K562 (cell line): Measurements from ENCODE around the gene KDM5A. TPM values are rescaled to one million over a fixed set of nuclear protein-coding genes. Genes with fewer than 3 reads are reported as not detected.

ENCODE experiments used
- ATAC-seq: fragments of 200-7000 bp; cut with Tn5 transposase; 3 replicates; pipeline ENCODE4 v1.9.1; 2020; ENCODE audit warnings: moderate library complexity
- BruUV-seq: library from RNA; stranded (reverse); fragments of 400-500 nt; replicated peaks from 2 replicates; lab custom pipeline; 2021; lab: Mats Ljungman, UMichigan
- CTCF ChIA-PET: fragments of 300-600 bp; formaldehyde crosslinking; extraction: SDS; loops from one replicate; lab custom pipeline; 2021; ENCODE audit warnings: low intra/inter-chr PET ratio; lab: Yijun Ruan, JAX
- POLR2A ChIA-PET: fragments of 300-600, 350-650 bp; sonication (Branson Sonifier 250); formaldehyde crosslinking; extraction: SDS; loops from one replicate; lab custom pipeline; 2021; ENCODE audit warnings: antibody characterized with exemption, inconsistent platforms; lab: Yijun Ruan, JAX
- DNase-seq, 4 experiments: peaks; one replicate each; pipeline versions ENCODE4 v3.0.0 to v3.0.0-alpha.2; 2011 to 2018; ENCODE audit warnings: low spot score in 3 of 4, mixed read lengths in 3 of 4; ENCODE audit errors: extremely low read depth in 1 of 4
- FAIRE-seq: peaks from 2 replicates; lab custom pipeline; 2011; peaks lifted over from hg19 to GRCh38; lab: Jason Lieb, UNC
- H2AFZ ChIP-seq: 2 replicates; pipeline ENCODE4 v1.6.0; 2011; ENCODE audit warnings: low read depth, low read length, control low read depth, inconsistent platforms
- H3K27ac ChIP-seq: fragments of 200-600 bp; 3 replicates; pipeline ENCODE4 v1.8.0; 2011; ENCODE audit warnings: low read depth, mild to moderate bottlenecking, control low read depth, inconsistent platforms, low read length, moderate library complexity, mixed read lengths; ENCODE audit errors: extremely low read depth
- H3K27me3 ChIP-seq, 2 experiments: fragments of 300-600 bp in 1 of 2; 2 replicates in 1 of 2; 3 replicates in 1 of 2; pipeline versions ENCODE4 v1.6.0 to v1.8.0; 2011; ENCODE audit warnings: inconsistent platforms in 2 of 2, low read length in 2 of 2, mild to moderate bottlenecking in 1 of 2, mixed read lengths in 1 of 2, moderate library complexity in 1 of 2; ENCODE audit not compliant: control insufficient read depth in 2 of 2, insufficient read depth in 2 of 2
- H3K36me3 ChIP-seq: fragments of 300-600 bp; 3 replicates; pipeline ENCODE4 v1.8.0; 2011; ENCODE audit warnings: mild to moderate bottlenecking, low read length, inconsistent platforms; ENCODE audit not compliant: control insufficient read depth, insufficient read depth
- H3K4me1 ChIP-seq, 2 experiments: fragments of 200-600 bp in 1 of 2; replicated peaks in 1 of 2; 2 replicates in 1 of 2; 3 replicates in 1 of 2; pipeline versions ENCODE4 v1.5.1 to v1.8.0; 2011; ENCODE audit warnings: inconsistent platforms in 2 of 2, low read length in 2 of 2, mild to moderate bottlenecking in 1 of 2, mixed read lengths in 1 of 2, moderate library complexity in 1 of 2; ENCODE audit not compliant: control insufficient read depth in 2 of 2, insufficient read depth in 2 of 2
- H3K4me2 ChIP-seq: 2 replicates; pipeline ENCODE4 v1.6.1; 2011; ENCODE audit warnings: low read length, control low read depth, inconsistent platforms, mixed read lengths; ENCODE audit not compliant: insufficient read depth
- H3K4me3 ChIP-seq: fragments of 200-600 bp; sonication (generic), shearing (Covaris generic); 2 replicates; pipeline ENCODE4 v1.5.1; 2016; ENCODE audit warnings: control low read depth, inconsistent platforms
- H3K79me2 ChIP-seq: fragments of 200-600 bp; 3 replicates; pipeline ENCODE4 v1.8.0; 2011; ENCODE audit warnings: low read length, inconsistent platforms; ENCODE audit not compliant: control insufficient read depth, insufficient read depth
- H3K9ac ChIP-seq, 2 experiments: 2 replicates each; pipeline versions ENCODE4 v1.6.0 to v1.6.1; 2011; ENCODE audit warnings: low read depth in 2 of 2, low read length in 2 of 2, control low read depth in 1 of 2, inconsistent platforms in 1 of 2, mild to moderate bottlenecking in 1 of 2, mixed read lengths in 1 of 2; ENCODE audit not compliant: insufficient read depth in 1 of 2
- H3K9me1 ChIP-seq: one replicate; pipeline ENCODE4 v1.6.0; 2011; ENCODE audit warnings: inconsistent platforms, mild to moderate bottlenecking, low read length, moderate library complexity; ENCODE audit not compliant: control insufficient read depth, insufficient read depth
- H3K9me3 ChIP-seq: replicated peaks from 2 replicates; pipeline ENCODE4 v1.5.1; 2011; ENCODE audit warnings: low read depth, low read length, inconsistent platforms; ENCODE audit not compliant: control insufficient read depth, insufficient read depth
- H4K20me1 ChIP-seq: replicated peaks from 2 replicates; pipeline ENCODE4 v1.6.1; 2011; ENCODE audit warnings: low read length, inconsistent platforms, mixed read lengths; ENCODE audit not compliant: control insufficient read depth, insufficient read depth
- ARID1B ChIP-seq: fragments of 450-650 bp; IDR thresholded peaks from 2 replicates; pipeline ENCODE4 v1.6.1; 2016; ENCODE audit warnings: antibody characterized with exemption, mild to moderate bottlenecking, inconsistent platforms
- FOXJ2 ChIP-seq: fragments of 200-800 bp; sonication (Bioruptor generic); IDR thresholded peaks from 2 replicates; pipeline ENCODE4 v1.6.1; 2016; ENCODE audit warnings: missing genetic modification characterization, missing compliant biosample characterization
- FOXJ3 ChIP-seq: sonication (generic); formaldehyde crosslinking; IDR thresholded peaks from 2 replicates; pipeline ENCODE4 v1.4.0; 2020; ENCODE audit warnings: mild to moderate bottlenecking, missing genetic modification reagents
- HOMEZ ChIP-seq: fragments of 250-450 bp; sonication (Bioruptor Pico); IDR thresholded peaks from 2 replicates; pipeline ENCODE4 v1.4.0; 2020; ENCODE audit warnings: mild to moderate bottlenecking, moderate library complexity
- JUN ChIP-seq, 2 experiments: sonication (generic) in 1 of 2; formaldehyde crosslinking in 1 of 2; IDR thresholded peaks; 2 replicates each; pipeline versions ENCODE4 v1.6.1 to v1.8.0; 2012 to 2022; ENCODE audit warnings: borderline replicate concordance in 2 of 2, mild to moderate bottlenecking in 2 of 2, improper control_type of control experiment in 1 of 2, low read depth in 1 of 2, low read length in 1 of 2, missing genetic modification reagents in 1 of 2
- LEF1 ChIP-seq: fragments of 450-650 bp; IDR thresholded peaks from 2 replicates; pipeline ENCODE4 v1.6.1; 2016; ENCODE audit warnings: mild to moderate bottlenecking
- MCM5 ChIP-seq: fragments of 450-650 bp; IDR thresholded peaks from 2 replicates; pipeline ENCODE4 v1.6.1; 2016; ENCODE audit warnings: low read depth
- MYBL2 ChIP-seq, 2 experiments: fragments of 450-650 bp in 1 of 2; sonication (generic) in 1 of 2; formaldehyde crosslinking in 1 of 2; IDR thresholded peaks; 2 replicates each; pipeline versions ENCODE4 v1.6.1 to v1.8.1; 2017 to 2022; ENCODE audit warnings: borderline replicate concordance in 1 of 2, inconsistent platforms in 1 of 2, low read depth in 1 of 2, mild to moderate bottlenecking in 1 of 2, missing genetic modification reagents in 1 of 2, moderate library complexity in 1 of 2
- NELFE ChIP-seq: IDR thresholded peaks from 2 replicates; pipeline ENCODE4 v1.6.1; 2011; ENCODE audit warnings: mild to moderate bottlenecking; ENCODE audit not compliant: insufficient read depth, insufficient read length
- NFXL1 ChIP-seq: fragments of 450-650 bp; formaldehyde crosslinking; IDR thresholded peaks from 2 replicates; pipeline ENCODE4 v1.4.0; 2021; ENCODE audit warnings: mild to moderate bottlenecking
- RBBP5 ChIP-seq: fragments of 200-600 bp; sonication (generic); IDR thresholded peaks from 2 replicates; pipeline ENCODE4 v1.6.1; 2012; ENCODE audit warnings: borderline replicate concordance, mild to moderate bottlenecking, low read length, control low read depth, inconsistent platforms; ENCODE audit not compliant: insufficient read depth, poor library complexity, severe bottlenecking
- RBM22 ChIP-seq: fragments of 200-400 bp; formaldehyde crosslinking; IDR thresholded peaks from 2 replicates; pipeline ENCODE4 v1.6.1; 2018; ENCODE audit warnings: low read length, low read depth; ENCODE audit not compliant: poor library complexity, severe bottlenecking
- SLC30A9 ChIP-seq: fragments of 250-450 bp; sonication (Bioruptor Pico); IDR thresholded peaks from 2 replicates; pipeline ENCODE4 v1.8.0; 2022; ENCODE audit warnings: mild to moderate bottlenecking, moderate library complexity
- SMC3 ChIP-seq: conservative IDR thresholded peaks from 2 replicates; pipeline ENCODE4 v1.6.1; 2011; ENCODE audit warnings: low read depth, low read length, improper control_type of control experiment; ENCODE audit not compliant: insufficient read depth
- SPI1 ChIP-seq: IDR thresholded peaks from 2 replicates; pipeline ENCODE4 v1.6.1; 2011; ENCODE audit warnings: low read depth, low read length, control low read depth, borderline replicate concordance
- WGBS: fragments of 100-300 bp; shearing (Covaris generic); methylation state at CpG from one replicate; pipeline ENCODE4 v1.1.6; 2016; ENCODE audit warnings: low coverage, mixed read lengths; ENCODE audit not compliant: insufficient coverage; ENCODE audit errors: missing lambda C conversion rate; 5-methylcytosine and 5-hydroxymethylcytosine counted together
- in situ Hi-C: fragments of 300-500 bp; cut with MboI; formaldehyde crosslinking; loops from 4 replicates; pipeline ENCODE4 v1.15.0; 2018; ENCODE audit warnings: inconsistent platforms, mixed read lengths
- intact Hi-C: fragments of 100-400 bp; cut with micrococcal nuclease; formaldehyde crosslinking; loops from 2 replicates; pipeline ENCODE4 v1.14.2; 2022
- polyA plus RNA-seq, 8 experiments: library from polyadenylated mRNA; depleted of rRNA in 4 of 8; stranded (reverse) in 5 of 8; unstranded in 3 of 8; fragments of >200 nt; fragmentation: Nextera tagmentation in 2 of 8; fragmentation: Illumina TruSeq in 1 of 8; extraction: Ambion mirVana in 2 of 8; extraction: Trizol in 1 of 8; gene quantifications; 2 replicates each; pipeline versions ENCODE4 v1.2.1 to v1.2.3, GENCODE V29; 2011 to 2014; ENCODE audit warnings: inconsistent platforms in 1 of 8, missing spikeins in 1 of 8
- total RNA-seq, 7 experiments: library from RNA; depleted of rRNA in 6 of 7; stranded (reverse); fragments of >200 nt in 6 of 7; fragmentation: Illumina TruSeq in 2 of 7; extraction: Trizol in 2 of 7; gene quantifications; 2 replicates each; pipeline versions ENCODE4 v1.2.1 to v1.2.3, GENCODE V29; 2011 to 2021; ENCODE audit warnings: low replicate concordance in 1 of 7

KDM5A gene
- total and polyA plus RNA-seq, 9 of the 15 experiments (the other 6 are each of a cell fraction or from before 2014, with no cell fraction given) = 5.5 to 35.1 (median 13.1) TPM

GRCh38 chr12:242496-242895, 146.6 kb downstream of the KDM5A start:
- no TSS peak for BruUV-seq
- Histone ChIP-seq H3K4me1 (no peaks in the 10 kb centered on the region), H3K4me2 (no peak overlapping the region), H3K4me3 (no peak overlapping the region), H3K9me1 (no peaks in the 10 kb centered on the region), H2AFZ (no peak overlapping the region), H3K79me2 (no peaks in the 10 kb centered on the region), H3K27ac (no peak overlapping the region), H3K9me3 (no peaks in the 10 kb centered on the region), H3K9ac (no peak overlapping the region), H3K36me3 (no peaks in the 10 kb centered on the region), H3K27me3 (peaks cover 8 to 26% of the 10 kb centered on the region in 2 experiments; a peak in 4 of 5 replicates), H4K20me1 (no peaks in the 10 kb centered on the region)
- in situ Hi-C loops = no loop called here
- TF ChIP-seq SLC30A9 (CRISPR knock-in tag) = no peak
- no peak for TF ChIP-seq JUN (IDR thresholded peaks at IDR 0.05; ENCODE audit: borderline replicate concordance, low read depth, low read length)
- no peak for TF ChIP-seq JUN (CRISPR knock-in tag; IDR thresholded peaks at IDR 0.05; ENCODE audit: borderline replicate concordance)
- TF ChIP-seq ARID1B = no peak
- TF ChIP-seq SMC3 = no peak
- no peak for TF ChIP-seq RBM22
- TF ChIP-seq SPI1 = no peak
- TF ChIP-seq MCM5 = no peak
- no peak for TF ChIP-seq FOXJ3 (CRISPR knock-in tag)
- TF ChIP-seq FOXJ2 (tag) = no peak
- TF ChIP-seq NFXL1 = no peak
- no peak for TF ChIP-seq RBBP5
- TF ChIP-seq MYBL2 (IDR thresholded peaks at IDR 0.05; ENCODE audit: low read depth) = no peak
- no peak for TF ChIP-seq MYBL2 (CRISPR knock-in tag; IDR thresholded peaks at IDR 0.05; ENCODE audit: borderline replicate concordance)
- no peak for TF ChIP-seq NELFE
- TF ChIP-seq HOMEZ (CRISPR knock-in tag) = no peak
- TF ChIP-seq LEF1 = no peak
- POLR2A ChIA-PET = no interaction called here
- no peak for FAIRE-seq
- CTCF ChIA-PET = no interaction called here
- DNase-seq = no peak
- no peak for ATAC-seq
- WGBS = 16% methylated on average over 14 of the region's 15 CpGs
- intact Hi-C loops = no loop called here
